Calu3 (cell line): ENCODE measurements around the gene SLC45A1. TPM values are rescaled to one million over a fixed set of nuclear protein-coding genes. Genes with fewer than 3 reads are reported as not detected.
A peak's percentile ranks its signal among the peaks of the same experiment; 100 is the strongest.

ENCODE experiments used
- BruUV-seq: library from RNA; stranded (reverse); fragments of 400-500 nt; replicated peaks from 2 replicates; lab custom pipeline; 2021; lab: Mats Ljungman, UMichigan
- CTCF ChIA-PET: fragments of 300-600 bp; sonication (Branson Sonifier 250); formaldehyde crosslinking; loops from one replicate; lab custom pipeline; 2022; ENCODE audit warnings: antibody characterized with exemption; lab: Charles Lee
- DNase-seq: peaks from one replicate; pipeline ENCODE4 v3.0.0; 2022
- H3K27ac Mint-ChIP-seq: one replicate; pipeline ENCODE4 v1.8.0; 2022; ENCODE audit warnings: mixed read lengths; ENCODE audit not compliant: unreplicated experiment
- H3K27me3 Mint-ChIP-seq: one replicate; pipeline ENCODE4 v1.8.0; 2022; ENCODE audit warnings: mixed read lengths; ENCODE audit not compliant: unreplicated experiment
- H3K36me3 Mint-ChIP-seq: one replicate; pipeline ENCODE4 v1.8.0; 2022; ENCODE audit warnings: mild to moderate bottlenecking, moderate library complexity, mixed read lengths; ENCODE audit not compliant: insufficient read depth, unreplicated experiment
- H3K4me1 Mint-ChIP-seq: one replicate; pipeline ENCODE4 v1.8.0; 2022; ENCODE audit warnings: mild to moderate bottlenecking, low read depth, mixed read lengths; ENCODE audit not compliant: unreplicated experiment
- H3K4me3 Mint-ChIP-seq: one replicate; pipeline ENCODE4 v1.8.0; 2022; ENCODE audit warnings: mild to moderate bottlenecking, low read depth, moderate library complexity, mixed read lengths; ENCODE audit not compliant: unreplicated experiment
- H3K9me3 Mint-ChIP-seq: one replicate; pipeline ENCODE4 v1.8.0; 2022; ENCODE audit warnings: low read depth, mixed read lengths; ENCODE audit not compliant: unreplicated experiment
- CTCF ChIP-seq: fragments of 200-600 bp; IDR thresholded peaks from one replicate; pipeline ENCODE4 v1.8.0; 2022; ENCODE audit warnings: antibody characterized with exemption; ENCODE audit not compliant: unreplicated experiment
- intact Hi-C: fragments of 100-400 bp; cut with micrococcal nuclease; formaldehyde crosslinking; loops from one replicate; pipeline ENCODE4 v1.10.0; 2022; ENCODE audit not compliant: unreplicated experiment
- total RNA-seq: library from RNA; stranded (reverse); gene quantifications from 2 replicates; pipeline ENCODE4 v1.2.3, GENCODE V29; 2022

Gene SLC45A1
- total RNA-seq, 1 experiment from 2014 or later, result 0.73 TPM

DNA sequence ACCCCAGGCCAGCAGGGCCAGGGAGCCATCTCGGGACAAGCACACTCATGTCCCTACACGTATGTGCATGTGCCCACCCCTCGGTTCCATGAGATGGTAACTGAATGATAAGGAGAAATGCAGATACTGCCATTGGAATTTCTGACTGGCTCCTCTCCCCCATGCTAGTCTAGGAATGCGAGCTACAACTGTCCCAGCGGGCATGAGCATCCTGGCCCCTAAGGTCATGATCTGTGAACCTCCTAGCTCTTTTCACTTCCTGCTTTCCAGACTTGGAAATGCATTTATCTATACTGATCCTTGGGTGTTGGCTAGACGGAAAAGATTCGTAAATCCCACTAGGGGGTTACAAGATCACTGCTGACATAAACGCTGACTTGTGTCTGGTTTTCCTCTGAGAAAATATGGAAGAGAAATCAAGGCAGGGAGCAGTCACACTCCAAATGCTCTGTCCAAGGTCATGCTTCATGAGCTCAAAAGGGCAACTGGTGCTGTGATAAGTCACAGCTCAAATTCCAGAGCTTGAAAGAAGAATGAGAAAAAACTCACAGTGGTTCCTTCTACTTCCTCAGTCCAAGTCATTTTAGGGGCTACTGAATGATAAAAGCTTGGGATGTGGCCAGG, 49.8 kb downstream of the SLC45A1 start:
- intact Hi-C loops, result no loop called here
- peaks cover 8% of the 10 kb centered on the region for H3K36me3 Mint-ChIP-seq
- peaks cover 16% of the 10 kb centered on the region for H3K4me1 Mint-ChIP-seq
- no peak for DNase-seq
- CTCF ChIA-PET, result no interaction called here
- H3K27me3 Mint-ChIP-seq, result no peaks in the 10 kb centered on the region
- no peak for TF ChIP-seq CTCF
- no peak overlapping the region for H3K27ac Mint-ChIP-seq
- no peak overlapping the region for H3K4me3 Mint-ChIP-seq
- no TSS peak for BruUV-seq
- H3K9me3 Mint-ChIP-seq, result no peaks in the 10 kb centered on the region

GRCh38 chr1:8368956-8369639, 51.2 kb downstream of the SLC45A1 start:
- no peak for DNase-seq
- H3K27me3 Mint-ChIP-seq, result no peaks in the 10 kb centered on the region
- peaks cover 16% of the 10 kb centered on the region for H3K4me1 Mint-ChIP-seq
- intact Hi-C loops, result no loop called here
- H3K27ac Mint-ChIP-seq, result no peak overlapping the region
- peaks cover 4% of the 10 kb centered on the region for H3K36me3 Mint-ChIP-seq
- no peak overlapping the region for H3K4me3 Mint-ChIP-seq
- no peaks in the 10 kb centered on the region for H3K9me3 Mint-ChIP-seq
- TF ChIP-seq CTCF, result no peak
- CTCF ChIA-PET, result no interaction called here
- BruUV-seq, result no TSS peak

GRCh38 chr1:8370046-8370881, 52.4 kb downstream of the SLC45A1 start:
- intact Hi-C loops, result no loop called here
- no peak for TF ChIP-seq CTCF
- H3K4me3 Mint-ChIP-seq, result peak overlapping the region; percentile 15
- DNase-seq, result no peak
- H3K9me3 Mint-ChIP-seq, result no peaks in the 10 kb centered on the region
- CTCF ChIA-PET, result interaction anchor here (0.9 to 1.3 kb wide), 2 partner anchors 395 to 478 kb away, joined by 3 to 5 read pairs; no protein-coding TSS in a partner anchor
- H3K4me1 Mint-ChIP-seq, result peaks cover 16% of the 10 kb centered on the region
- no peaks in the 10 kb centered on the region for H3K27me3 Mint-ChIP-seq
- H3K36me3 Mint-ChIP-seq, result peaks cover 9% of the 10 kb centered on the region
- no TSS peak for BruUV-seq
- no peak overlapping the region for H3K27ac Mint-ChIP-seq

- intact Hi-C loops, result no loop called here
- TF ChIP-seq CTCF, result no peak
- no peaks in the 10 kb centered on the region for H3K27me3 Mint-ChIP-seq
- no peak for DNase-seq
- H3K36me3 Mint-ChIP-seq, result peaks cover 9% of the 10 kb centered on the region
- H3K9me3 Mint-ChIP-seq, result no peaks in the 10 kb centered on the region
- no TSS peak for BruUV-seq
- peaks cover 16% of the 10 kb centered on the region for H3K4me1 Mint-ChIP-seq
- no peak overlapping the region for H3K27ac Mint-ChIP-seq
- H3K4me3 Mint-ChIP-seq, result peak overlapping the region; percentile 15
- CTCF ChIA-PET, result interaction anchor here (0.9 to 1.3 kb wide), 2 partner anchors 396 to 478 kb away, joined by 3 to 5 read pairs; no protein-coding TSS in a partner anchor
Observed at GRCh38 chr1:8370905-8371315, 53.0 kb downstream of the SLC45A1 start.
